H9 (cell line): Measurements from ENCODE around the gene ARPC5L. TPM values are rescaled to one million over a fixed set of nuclear protein-coding genes. Genes with fewer than 3 reads are reported as not detected.

Source experiments
- DNase-seq: peaks from one replicate; pipeline ENCODE4 v3.0.0-alpha.2; 2017
- H2AFZ ChIP-seq: one replicate; pipeline ENCODE4 v1.6.1; 2013; ENCODE audit warnings: mild to moderate bottlenecking, low read length, control low read depth, moderate library complexity
- H2AK5ac ChIP-seq: 2 replicates; pipeline ENCODE4 v1.6.1; 2013; ENCODE audit warnings: low read length, control low read depth, mixed read lengths; ENCODE audit not compliant: insufficient read length
- H2BK120ac ChIP-seq: one replicate; pipeline ENCODE4 v1.6.1; 2013; ENCODE audit warnings: low read depth, mild to moderate bottlenecking, low read length, control low read depth, inconsistent platforms; ENCODE audit not compliant: poor library complexity, severe bottlenecking
- H2BK12ac ChIP-seq: 2 replicates; pipeline ENCODE4 v1.6.1; 2013; ENCODE audit warnings: low read length, control low read depth, mixed read lengths, low read depth; ENCODE audit not compliant: insufficient read length
- H2BK15ac ChIP-seq: 2 replicates; pipeline ENCODE4 v1.6.1; 2013; ENCODE audit warnings: low read depth, low read length, control low read depth
- H2BK20ac ChIP-seq: one replicate; pipeline ENCODE4 v1.6.1; 2013; ENCODE audit warnings: low read depth, mild to moderate bottlenecking, low read length, control low read depth, inconsistent platforms; ENCODE audit not compliant: poor library complexity, severe bottlenecking
- H2BK5ac ChIP-seq: 2 replicates; pipeline ENCODE4 v1.6.1; 2013; ENCODE audit warnings: low read length, control low read depth, mixed read lengths; ENCODE audit not compliant: insufficient read length
- H3K14ac ChIP-seq: 2 replicates; pipeline ENCODE4 v1.6.1; 2013; ENCODE audit warnings: low read length, control low read depth; ENCODE audit not compliant: insufficient read depth
- H3K18ac ChIP-seq: 2 replicates; pipeline ENCODE4 v1.6.1; 2013; ENCODE audit warnings: low read depth, mild to moderate bottlenecking, mixed read lengths, low read length, control low read depth; ENCODE audit not compliant: insufficient read length
- H3K23ac ChIP-seq: 2 replicates; pipeline ENCODE4 v1.6.1; 2013; ENCODE audit warnings: low read length, control low read depth, mixed read lengths, low read depth; ENCODE audit not compliant: insufficient read length
- H3K23me2 ChIP-seq: 2 replicates; pipeline ENCODE4 v1.6.1; 2013; ENCODE audit warnings: low read depth, mild to moderate bottlenecking, mixed read lengths, low read length, control low read depth; ENCODE audit not compliant: insufficient read length, poor library complexity, severe bottlenecking
- H3K27ac ChIP-seq: 2 replicates; pipeline ENCODE4 v1.5.1; 2013; ENCODE audit warnings: low read length, control low read depth, mixed read lengths, low read depth; ENCODE audit not compliant: insufficient read length
- H3K27me3 ChIP-seq: 2 replicates; pipeline ENCODE4 v1.6.1; 2013; ENCODE audit warnings: low read length, control low read depth, inconsistent platforms; ENCODE audit not compliant: insufficient read depth
- H3K4ac ChIP-seq: 2 replicates; pipeline ENCODE4 v1.6.1; 2013; ENCODE audit warnings: low read depth, mild to moderate bottlenecking, control low read depth, inconsistent platforms, low read length, moderate library complexity
- H3K4me1 ChIP-seq: 2 replicates; pipeline ENCODE4 v1.6.1; 2013; ENCODE audit warnings: low read length, control low read depth, inconsistent platforms; ENCODE audit not compliant: insufficient read depth
- H3K4me2 ChIP-seq: 2 replicates; pipeline ENCODE4 v1.6.1; 2013; ENCODE audit warnings: low read length, control low read depth, mixed read lengths; ENCODE audit not compliant: insufficient read length, insufficient read depth
- H3K56ac ChIP-seq: 2 replicates; pipeline ENCODE4 v1.6.1; 2013; ENCODE audit warnings: low read depth, mild to moderate bottlenecking, mixed read lengths, low read length, control low read depth; ENCODE audit not compliant: insufficient read length
- H3K79me1 ChIP-seq: 2 replicates; pipeline ENCODE4 v1.6.1; 2013; ENCODE audit warnings: low read depth, mild to moderate bottlenecking, moderate library complexity, low read length, control low read depth, inconsistent platforms; ENCODE audit not compliant: insufficient read depth, poor library complexity, severe bottlenecking
- H3K79me2 ChIP-seq: 2 replicates; pipeline ENCODE4 v1.6.1; 2013; ENCODE audit warnings: low read length, control low read depth, inconsistent platforms; ENCODE audit not compliant: insufficient read depth
- H3K9ac ChIP-seq: 2 replicates; pipeline ENCODE4 v1.6.1; 2013; ENCODE audit warnings: low read length, control low read depth, mixed read lengths; ENCODE audit not compliant: insufficient read length; ENCODE audit errors: extremely low read depth
- H3K9me3 ChIP-seq: one replicate; pipeline ENCODE4 v1.6.1; 2013; ENCODE audit warnings: low read depth, low read length, inconsistent platforms; ENCODE audit not compliant: control insufficient read depth
- H3T11ph ChIP-seq: one replicate; pipeline ENCODE4 v1.6.1; 2013; ENCODE audit warnings: mild to moderate bottlenecking, low read length, control low read depth, inconsistent platforms
- H4K20me1 ChIP-seq: one replicate; pipeline ENCODE4 v1.6.1; 2013; ENCODE audit not compliant: control insufficient read depth, insufficient read length, insufficient read depth
- H4K5ac ChIP-seq: 2 replicates; pipeline ENCODE4 v1.6.1; 2013; ENCODE audit warnings: low read depth, mild to moderate bottlenecking, mixed read lengths, low read length, control low read depth; ENCODE audit not compliant: insufficient read length
- H4K8ac ChIP-seq: replicated peaks from 2 replicates; pipeline ENCODE4 v1.6.1; 2013; ENCODE audit warnings: low read length, control low read depth, mixed read lengths, low read depth; ENCODE audit not compliant: insufficient read length
- H4K91ac ChIP-seq: 2 replicates; pipeline ENCODE4 v1.6.1; 2013; ENCODE audit warnings: low read depth, mild to moderate bottlenecking, moderate library complexity, mixed read lengths, low read length, control low read depth; ENCODE audit not compliant: insufficient read length
- H3K27ac Mint-ChIP-seq, 3 experiments: 2 replicates in 2 of 3; 3 replicates in 1 of 3; pipeline ENCODE4 v1.8.0; 2020 to 2021; ENCODE audit warnings: mixed read lengths in 3 of 3, mild to moderate bottlenecking in 1 of 3, moderate library complexity in 1 of 3
- H3K27me3 Mint-ChIP-seq: 2 replicates; pipeline ENCODE4 v1.8.0; 2021; ENCODE audit warnings: low read depth, mild to moderate bottlenecking, moderate library complexity, mixed read lengths
- H3K36me3 Mint-ChIP-seq, 3 experiments: 2 replicates in 2 of 3; 3 replicates in 1 of 3; pipeline ENCODE4 v1.8.0; 2020 to 2021; ENCODE audit warnings: low read depth in 3 of 3, mixed read lengths in 3 of 3; ENCODE audit not compliant: insufficient read depth in 1 of 3
- H3K4me1 Mint-ChIP-seq, 2 experiments: 2 replicates each; pipeline ENCODE4 v1.8.0; 2020; ENCODE audit warnings: mixed read lengths in 2 of 2
- H3K4me3 Mint-ChIP-seq, 2 experiments: 2 replicates in 1 of 2; 3 replicates in 1 of 2; pipeline ENCODE4 v1.8.0; 2020 to 2021; ENCODE audit warnings: mild to moderate bottlenecking in 2 of 2, mixed read lengths in 2 of 2, moderate library complexity in 1 of 2
- H3K9me3 Mint-ChIP-seq, 2 experiments: 2 replicates in 1 of 2; 3 replicates in 1 of 2; pipeline ENCODE4 v1.8.0; 2020; ENCODE audit warnings: mild to moderate bottlenecking in 2 of 2, mixed read lengths in 2 of 2, moderate library complexity in 1 of 2
- WGBS: extraction: QIAGEN DNeasy Blood & Tissue Kit; methylation state at CpG from one replicate; pipeline ENCODE4 v1.1.7; 2013; ENCODE audit warnings: missing lambda C conversion rate, low lambda C conversion rate, mixed read lengths; ENCODE audit not compliant: insufficient read length; ENCODE audit errors: extremely low coverage; 5-methylcytosine and 5-hydroxymethylcytosine counted together
- total RNA-seq: library from RNA; stranded (reverse); gene quantifications from 2 replicates; pipeline ENCODE4 v1.2.1, GENCODE V29; 2021
- TF ChIP-seq, protein P1 (sequence below): fragments of 200-600 bp; sonication (generic); conservative IDR thresholded peaks from 3 replicates; pipeline ENCODE4 v1.8.0; 2021; ENCODE audit warnings: antibody characterized with exemption, mild to moderate bottlenecking

The ARPC5L gene
- total RNA-seq, 1 experiment from 2014 or later, result 67.7 TPM

DNA sequence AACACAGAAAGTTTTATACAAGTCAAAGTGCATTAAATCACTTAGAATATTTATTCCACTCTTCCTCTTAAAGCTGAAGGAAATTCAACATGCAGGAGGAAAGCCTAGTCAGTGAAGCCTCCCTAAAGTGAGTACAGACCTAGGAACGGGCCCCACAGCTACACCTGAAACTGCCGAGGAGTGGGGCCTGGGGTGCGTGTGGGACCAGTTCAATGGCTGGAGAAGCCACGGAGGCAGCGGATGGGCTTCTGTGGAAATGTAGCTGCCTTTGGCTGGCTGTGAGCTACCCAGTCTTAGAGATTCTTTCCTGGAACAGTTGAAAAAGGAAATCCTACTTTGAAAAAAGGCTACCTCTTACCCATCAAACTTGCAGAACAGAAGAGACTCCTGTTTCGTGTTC, 16.6 kb downstream of the ARPC5L start:
- H4K8ac ChIP-seq, result no peak overlapping the region
- DNase-seq, result no peak
- no peak overlapping the region for H3T11ph ChIP-seq
- TF ChIP-seq, protein P1, sequence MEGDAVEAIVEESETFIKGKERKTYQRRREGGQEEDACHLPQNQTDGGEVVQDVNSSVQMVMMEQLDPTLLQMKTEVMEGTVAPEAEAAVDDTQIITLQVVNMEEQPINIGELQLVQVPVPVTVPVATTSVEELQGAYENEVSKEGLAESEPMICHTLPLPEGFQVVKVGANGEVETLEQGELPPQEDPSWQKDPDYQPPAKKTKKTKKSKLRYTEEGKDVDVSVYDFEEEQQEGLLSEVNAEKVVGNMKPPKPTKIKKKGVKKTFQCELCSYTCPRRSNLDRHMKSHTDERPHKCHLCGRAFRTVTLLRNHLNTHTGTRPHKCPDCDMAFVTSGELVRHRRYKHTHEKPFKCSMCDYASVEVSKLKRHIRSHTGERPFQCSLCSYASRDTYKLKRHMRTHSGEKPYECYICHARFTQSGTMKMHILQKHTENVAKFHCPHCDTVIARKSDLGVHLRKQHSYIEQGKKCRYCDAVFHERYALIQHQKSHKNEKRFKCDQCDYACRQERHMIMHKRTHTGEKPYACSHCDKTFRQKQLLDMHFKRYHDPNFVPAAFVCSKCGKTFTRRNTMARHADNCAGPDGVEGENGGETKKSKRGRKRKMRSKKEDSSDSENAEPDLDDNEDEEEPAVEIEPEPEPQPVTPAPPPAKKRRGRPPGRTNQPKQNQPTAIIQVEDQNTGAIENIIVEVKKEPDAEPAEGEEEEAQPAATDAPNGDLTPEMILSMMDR, result no peak
- H3K27ac ChIP-seq, result peak overlapping the region; percentile 27
- H2BK15ac ChIP-seq, result no peak overlapping the region
- no peak overlapping the region for H2BK20ac ChIP-seq
- no peak overlapping the region for H2AK5ac ChIP-seq
- Mint-ChIP-seq H3K27ac (peak overlapping the region in 1 of 3 experiments; percentile 60; a peak in 2 of 7 replicates), H3K9me3 (no peaks in the 10 kb centered on the region), H3K4me3 (no peak overlapping the region), H3K27me3 (no peaks in the 10 kb centered on the region), H3K4me1 (peaks cover 40 to 45% of the 10 kb centered on the region in 2 experiments), H3K36me3 (peaks cover 21 to 58% (median 56%) of the 10 kb centered on the region in 3 experiments)
- no peak overlapping the region for H3K9ac ChIP-seq
- H3K79me1 ChIP-seq, result peaks cover 5% of the 10 kb centered on the region
- H3K56ac ChIP-seq, result no peak overlapping the region
- H3K23ac ChIP-seq, result no peak overlapping the region
- no peaks in the 10 kb centered on the region for H4K20me1 ChIP-seq
- no peak overlapping the region for H2BK12ac ChIP-seq
- peaks cover 1% of the 10 kb centered on the region; the same call in 1 of the 2 replicates for H3K79me2 ChIP-seq
- peaks cover 14% of the 10 kb centered on the region for H3K4me1 ChIP-seq
- no peaks in the 10 kb centered on the region for H3K27me3 ChIP-seq
- no peak overlapping the region for H4K91ac ChIP-seq
- H3K4ac ChIP-seq, result no peak overlapping the region
- H2AFZ ChIP-seq, result no peak overlapping the region
- H3K18ac ChIP-seq, result no peak overlapping the region
- no peak overlapping the region for H3K4me2 ChIP-seq
- H2BK120ac ChIP-seq, result no peak overlapping the region
- H3K23me2 ChIP-seq, result no peaks in the 10 kb centered on the region
- H4K5ac ChIP-seq, result no peak overlapping the region
- no peak overlapping the region for H3K14ac ChIP-seq
- WGBS, result no CpG with 5 or more reads among the region's 6 CpGs
- H3K9me3 ChIP-seq, result no peaks in the 10 kb centered on the region
- no peak overlapping the region for H2BK5ac ChIP-seq
